ENCODE data around the gene BDKRB2. TPM values are rescaled to one million over a fixed set of nuclear protein-coding genes. Genes with fewer than 3 reads are reported as not detected.

The BDKRB2 gene
- total RNA-seq, 2 donors from 2014 or later: 1.1 to 3.8 TPM

- no peak for DNase-seq
- TF ChIP-seq CTCF (conservative IDR thresholded peaks at IDR 0.05): no peak
- Mint-ChIP-seq H3K27me3 (ENCODE audit: insufficient read depth) (no peaks in the 10 kb centered on the region), H3K4me1 (peaks cover 2% of the 10 kb centered on the region), H3K27ac (no peak overlapping the region), H3K9me3 (peaks cover 16% of the 10 kb centered on the region), H3K4me3 (no peak overlapping the region), H3K36me3 (ENCODE audit: low read depth) (no peaks in the 10 kb centered on the region)
- Histone ChIP-seq H3K9ac (ENCODE audit: extremely low read depth, low read length, poor library complexity, severe bottlenecking) (no peak overlapping the region), H3K36me3 (ENCODE audit: control insufficient read depth, insufficient read depth, low read length) (no peaks in the 10 kb centered on the region), H3K4me1 (ENCODE audit: control insufficient read depth, insufficient read depth, low read length) (no peaks in the 10 kb centered on the region), H3K4me3 (ENCODE audit: low read length) (no peak overlapping the region), H3K27ac (ENCODE audit: low read depth, low read length) (no peak overlapping the region), H3K27me3 (ENCODE audit: control insufficient read depth, insufficient read depth, low read length, poor library complexity, severe bottlenecking) (no peaks in the 10 kb centered on the region), H3K9me3 (ENCODE audit: control insufficient read depth, low read length) (peaks cover 17% of the 10 kb centered on the region)
- WGBS, 2 experiments (ENCODE audit: insufficient coverage in 1 of 2, insufficient read length in 1 of 2): 76 to 78% methylated on average over 2 of the region's 2 CpGs
Measured at GRCh38 chr14:96260341-96260821, 55.7 kb downstream of the BDKRB2 start.

- H3K27me3 Mint-ChIP-seq (ENCODE audit: insufficient read depth): no peaks in the 10 kb centered on the region
- H3K4me1 ChIP-seq (ENCODE audit: control insufficient read depth, insufficient read depth, low read length): no peaks in the 10 kb centered on the region
- DNase-seq: no peak
- no peaks in the 10 kb centered on the region for H3K36me3 ChIP-seq (ENCODE audit: control insufficient read depth, insufficient read depth, low read length)
- H3K27me3 ChIP-seq (ENCODE audit: control insufficient read depth, insufficient read depth, low read length, poor library complexity, severe bottlenecking): no peaks in the 10 kb centered on the region
- H3K4me1 Mint-ChIP-seq: peaks cover 2% of the 10 kb centered on the region
- H3K9me3 Mint-ChIP-seq: peaks cover 16% of the 10 kb centered on the region
- no peak overlapping the region for H3K9ac ChIP-seq (ENCODE audit: extremely low read depth, low read length, poor library complexity, severe bottlenecking)
- no peak overlapping the region for H3K27ac Mint-ChIP-seq
- H3K4me3 Mint-ChIP-seq: no peak overlapping the region
- 88 to 93% methylated on average over 4 of the region's 5 CpGs for WGBS, 2 experiments (ENCODE audit: insufficient coverage in 1 of 2, insufficient read length in 1 of 2)
- no peak overlapping the region for H3K4me3 ChIP-seq (ENCODE audit: low read length)
- no peak overlapping the region for H3K27ac ChIP-seq (ENCODE audit: low read depth, low read length)
- TF ChIP-seq CTCF (conservative IDR thresholded peaks at IDR 0.05): no peak
- peaks cover 17% of the 10 kb centered on the region for H3K9me3 ChIP-seq (ENCODE audit: control insufficient read depth, low read length)
- H3K36me3 Mint-ChIP-seq (ENCODE audit: low read depth): no peaks in the 10 kb centered on the region
Measured at GRCh38 chr14:96261053-96261452, 56.4 kb downstream of the BDKRB2 start.

- WGBS, 2 experiments (ENCODE audit: insufficient coverage in 1 of 2, insufficient read length in 1 of 2): 95 to 99% methylated on average over 15 to 16 of the region's 16 CpGs
- no peak overlapping the region for H3K4me3 Mint-ChIP-seq
- TF ChIP-seq CTCF (conservative IDR thresholded peaks at IDR 0.05): peak; percentile 40
Measured at GRCh38 chr14:96261772-96262655, 57.4 kb downstream of the BDKRB2 start.

More at GRCh38 chr14:96261772-96262655, 57.4 kb downstream of the BDKRB2 start:
- Histone ChIP-seq H3K27ac (ENCODE audit: low read depth, low read length) (no peak overlapping the region), H3K36me3 (ENCODE audit: control insufficient read depth, insufficient read depth, low read length) (no peaks in the 10 kb centered on the region), H3K9me3 (ENCODE audit: control insufficient read depth, low read length) (peaks cover 17% of the 10 kb centered on the region), H3K4me1 (ENCODE audit: control insufficient read depth, insufficient read depth, low read length) (no peaks in the 10 kb centered on the region), H3K9ac (ENCODE audit: extremely low read depth, low read length, poor library complexity, severe bottlenecking) (no peak overlapping the region), H3K27me3 (ENCODE audit: control insufficient read depth, insufficient read depth, low read length, poor library complexity, severe bottlenecking) (no peaks in the 10 kb centered on the region), H3K4me3 (ENCODE audit: low read length) (no peak overlapping the region)
- no peaks in the 10 kb centered on the region for H3K27me3 Mint-ChIP-seq (ENCODE audit: insufficient read depth)
- H3K36me3 Mint-ChIP-seq (ENCODE audit: low read depth): no peaks in the 10 kb centered on the region
- H3K9me3 Mint-ChIP-seq: peaks cover 15% of the 10 kb centered on the region
- DNase-seq: no peak
- H3K27ac Mint-ChIP-seq: no peak overlapping the region
- peaks cover 2% of the 10 kb centered on the region for H3K4me1 Mint-ChIP-seq
